ENCODE measurements around the gene THOC7. TPM values are rescaled to one million over a fixed set of nuclear protein-coding genes. Genes with fewer than 3 reads are reported as not detected.

The THOC7 gene
- total and polyA plus RNA-seq, 2 of the 4 experiments (the other 2 are of a cell fraction) = 25.8 to 55.9 TPM

- POLR2A ChIA-PET (ENCODE audit: unreplicated experiment) = no interaction called here
- H3K23ac ChIP-seq (ENCODE audit: low read depth, low read length) = no peak overlapping the region
- no peak overlapping the region for H3K4ac ChIP-seq (ENCODE audit: low read depth, low read length)
- no peak overlapping the region for H2AK9ac ChIP-seq (replicated peaks; ENCODE audit: low read depth, low read length, poor library complexity)
- H4K20me1 ChIP-seq (ENCODE audit: insufficient read depth, low read length) = peaks cover 41% of the 10 kb centered on the region; the same call in 1 of the 2 replicates
- no peak overlapping the region for H3K56ac ChIP-seq (ENCODE audit: extremely low read depth, insufficient read depth, low read length)
- peaks cover 4% of the 10 kb centered on the region for H3K9me1 ChIP-seq (ENCODE audit: insufficient read depth, low read length)
- no peak overlapping the region for H2BK15ac ChIP-seq (ENCODE audit: low read depth, low read length)
- H3K14ac ChIP-seq (replicated peaks; ENCODE audit: low read depth, low read length) = no peak overlapping the region
- in situ Hi-C loops (cut with MboI; ENCODE audit: low sequenced_read_pairs) (no loop called here), dilution Hi-C loops (cut with HindIII; ENCODE audit: low sequenced_read_pairs, unreplicated experiment) (no loop called here), intact Hi-C loops (cut with micrococcal nuclease) (no loop called here)
- no peak overlapping the region for H2BK20ac ChIP-seq (ENCODE audit: low read depth, low read length)
- no peaks in the 10 kb centered on the region for H3K9me3 ChIP-seq (ENCODE audit: control insufficient read depth, insufficient read depth, low read length)
- TF ChIP-seq SMC3 (IDR thresholded peaks at IDR 0.05; ENCODE audit: low read depth, low read length) (no peak), MAFK (IDR thresholded peaks at IDR 0.05; ENCODE audit: low read depth, low read length) (no peak), POLR2A (IDR thresholded peaks at IDR 0.05; ENCODE audit: low read depth, low read length) (no peak), NFE2L2 (IDR thresholded peaks at IDR 0.05; ENCODE audit: low read depth, low read length) (no peak), ELK1 (IDR thresholded peaks at IDR 0.05; ENCODE audit: borderline replicate concordance, low read depth, low read length) (no peak), MAZ (IDR thresholded peaks at IDR 0.05; ENCODE audit: borderline replicate concordance, low read depth, low read length) (no peak), CTCF (conservative IDR thresholded peaks at IDR 0.05; ENCODE audit: low read depth, low read length) (no peak)
- DNase-seq (no peak), ATAC-seq (ENCODE audit: low read depth) (no peak)
- H2BK5ac ChIP-seq (ENCODE audit: low read depth, low read length, poor library complexity, severe bottlenecking) = no peak overlapping the region
- no peak overlapping the region for H3K27ac ChIP-seq (ENCODE audit: insufficient read depth, low read length)
- no peak overlapping the region for H2AFZ ChIP-seq (replicated peaks; ENCODE audit: low read length, poor library complexity)
- peaks cover 37 to 54% of the 10 kb centered on the region in 2 experiments for H3K79me1 ChIP-seq (ENCODE audit: low read depth in 1 of 2, low read length in 2 of 2)
- no peak overlapping the region for H4K5ac ChIP-seq (ENCODE audit: low read depth, low read length)
- peaks cover 7% of the 10 kb centered on the region for H3K4me1 ChIP-seq (ENCODE audit: control insufficient read depth, insufficient read depth, low read length)
- no peak overlapping the region for H3K18ac ChIP-seq (ENCODE audit: low read depth, low read length)
- no peak overlapping the region for H2AK5ac ChIP-seq (ENCODE audit: low read depth, low read length)
- no CpG with 5 or more reads among the region's 5 CpGs for WGBS, 2 experiments (ENCODE audit: extremely low coverage in 2 of 2, insufficient read length in 1 of 2)
- no peak overlapping the region for H4K8ac ChIP-seq (ENCODE audit: low read depth in 2 of 2, low read length in 2 of 2)
- H4K91ac ChIP-seq (ENCODE audit: insufficient read depth, low read depth, low read length) = no peak overlapping the region
- H3K27me3 ChIP-seq (ENCODE audit: control insufficient read depth, insufficient read depth, low read length) = no peaks in the 10 kb centered on the region
- H3K36me3 ChIP-seq (ENCODE audit: control insufficient read depth, insufficient read depth, low read length) = no peaks in the 10 kb centered on the region
- CTCF ChIA-PET = no interaction called here
- no TSS peak for BruUV-seq (replicated peaks)
- no peak overlapping the region for H3K4me2 ChIP-seq (ENCODE audit: low read depth, low read length)
- no peak overlapping the region for H3K4me3 ChIP-seq (ENCODE audit: insufficient read depth, low read depth, low read length)
- H3K9ac ChIP-seq (ENCODE audit: low read depth, low read length) = no peak overlapping the region
- no peak overlapping the region for H2BK120ac ChIP-seq (ENCODE audit: low read depth, low read length)
Observed at GRCh38 chr3:63880653-63881052, 17.0 kb upstream of the THOC7 start.
